Subcutaneous adipose tissue (tissue), 4 donors: ENCODE results near the gene STT3B. TPM values are rescaled to one million over a fixed set of nuclear protein-coding genes. Genes with fewer than 3 reads are reported as not detected.

Experiments
- CTCF ChIP-seq: fragments of 450-650 bp; IDR thresholded peaks from one replicate; pipeline ENCODE4 v1.5.1; 2016; ENCODE audit warnings: low read depth, mild to moderate bottlenecking, control low read depth, antibody characterized with exemption, moderate library complexity
- total RNA-seq, 4 donors: library from RNA; depleted of rRNA; stranded (reverse); fragments of >200 nt; gene quantifications; one replicate each; pipeline ENCODE4 v1.1.0, GENCODE V29; 2016

The STT3B gene
- total RNA-seq, 4 donors from 2014 or later = 57.6 to 128 (median 103) TPM

DNA sequence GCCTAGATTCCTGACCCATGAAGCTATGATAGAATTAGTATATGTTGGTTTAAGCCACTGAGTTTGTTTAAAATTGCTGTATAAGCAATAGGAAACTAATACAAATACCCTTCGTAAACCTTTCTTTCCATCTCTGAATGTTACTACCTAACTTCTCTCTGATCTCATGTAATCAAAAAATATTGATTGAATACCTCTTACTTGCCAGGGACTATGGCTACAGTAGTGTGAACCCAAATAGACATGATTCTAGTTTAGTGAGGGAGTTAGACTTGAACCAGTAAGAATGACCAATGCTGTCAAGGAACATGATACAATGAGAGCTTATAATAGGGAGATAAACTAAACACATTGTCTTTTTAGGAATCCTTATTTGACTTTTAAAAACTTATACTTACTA, 19.4 kb downstream of the STT3B start:
- no peak for TF ChIP-seq CTCF

- no peak for TF ChIP-seq CTCF
Observed at GRCh38 chr3:31553258-31553657, 20.5 kb downstream of the STT3B start.

DNA sequence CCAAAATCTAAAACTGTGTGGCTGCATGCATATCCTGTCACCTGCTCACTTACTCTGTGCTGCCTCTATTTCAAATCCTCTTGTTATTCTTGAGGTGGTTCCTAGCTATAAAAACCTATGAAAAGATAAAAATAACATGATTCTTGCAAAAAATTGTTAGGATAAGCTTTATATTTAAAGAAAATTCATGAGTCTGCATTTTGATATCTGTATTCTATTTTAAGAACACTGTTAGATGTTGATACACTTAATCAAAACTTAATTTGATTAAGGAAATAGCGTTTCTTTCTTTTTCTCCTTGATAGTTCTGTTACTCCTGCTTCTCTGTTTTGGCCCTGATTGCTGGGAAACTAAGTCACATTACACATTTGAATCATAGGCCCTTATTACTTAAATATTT, 22.5 kb downstream of the STT3B start:
- TF ChIP-seq CTCF = no peak

DNA sequence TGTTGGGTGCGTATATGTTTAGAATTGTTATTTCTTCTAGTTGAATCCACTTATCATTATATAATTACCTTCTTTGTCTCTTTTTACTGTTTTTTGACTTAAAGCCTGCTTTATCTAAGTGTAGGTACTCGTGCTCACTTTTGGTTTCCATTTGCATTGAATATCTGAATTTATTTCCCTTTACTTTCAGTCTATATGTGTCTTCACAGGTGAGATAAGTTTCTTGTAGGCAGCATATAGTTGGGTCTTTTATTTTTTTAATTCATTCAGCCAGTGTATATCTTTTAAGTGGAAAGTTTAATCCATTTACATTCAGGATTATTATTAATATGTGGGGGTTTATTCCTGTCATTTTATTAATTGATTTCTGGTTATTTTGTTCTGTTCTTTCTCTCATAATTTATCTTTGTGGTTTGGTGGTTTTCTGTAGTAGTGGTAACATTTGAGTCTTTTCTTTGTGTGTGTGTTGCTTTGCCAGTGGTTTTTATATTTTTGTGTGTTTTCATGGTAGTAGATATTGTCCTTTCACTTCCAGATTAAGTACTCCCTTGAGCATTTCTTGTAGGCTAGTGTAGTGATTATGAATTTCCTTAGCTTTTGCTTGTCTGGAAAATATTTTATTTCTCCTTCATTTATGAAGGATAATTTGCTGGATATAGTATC, 27.3 kb downstream of the STT3B start:
- TF ChIP-seq CTCF = no peak

- no peak for TF ChIP-seq CTCF
Observed at GRCh38 chr3:31561891-31562290, 29.2 kb downstream of the STT3B start.

GRCh38 chr3:31562525-31562924, 29.8 kb downstream of the STT3B start:
- TF ChIP-seq CTCF = no peak

DNA sequence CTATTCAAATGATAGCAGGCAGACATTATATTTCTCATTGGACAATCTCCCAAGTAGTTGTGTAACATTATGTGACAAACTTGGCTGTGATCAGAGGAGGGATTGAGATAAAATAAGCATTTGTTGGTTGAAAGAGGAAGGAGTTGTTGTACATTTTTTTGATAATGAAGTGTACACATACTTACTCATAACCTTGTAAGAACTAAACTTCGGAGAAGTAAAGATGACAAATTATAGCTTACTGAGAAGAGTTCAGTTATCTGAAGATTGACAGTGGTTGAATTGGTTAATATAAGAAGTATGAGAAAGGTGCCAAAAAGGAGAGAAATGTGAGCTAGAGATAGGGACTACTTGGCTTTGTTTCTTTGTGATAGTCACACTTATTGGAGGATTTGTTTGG, 32.6 kb downstream of the STT3B start:
- no peak for TF ChIP-seq CTCF
